Ovary (tissue), 10 donors: ENCODE results near the gene BLID. TPM values are rescaled to one million over a fixed set of nuclear protein-coding genes. Genes with fewer than 3 reads are reported as not detected.
A peak's percentile ranks its signal among the peaks of the same experiment; 100 is the strongest.

Source experiments
- DNase-seq, 5 donors: peaks; one replicate each; pipeline ENCODE4 v3.0.0-alpha.2; 2019 to 2020
- H3K27ac ChIP-seq, 2 donors: fragments of 200-600 bp; one replicate each; pipeline versions ENCODE4 v1.5.1 to v1.8.0; 2019 to 2022
- H3K27me3 ChIP-seq: fragments of 200-600 bp; one replicate; pipeline ENCODE4 v1.8.0; 2022
- H3K36me3 ChIP-seq: fragments of 200-600 bp; sonication (generic); one replicate; pipeline ENCODE4 v1.5.1; 2019
- H3K4me1 ChIP-seq: one replicate; pipeline ENCODE4 v1.8.1; 2013; ENCODE audit warnings: mild to moderate bottlenecking, moderate library complexity; ENCODE audit not compliant: insufficient read depth
- H3K4me3 ChIP-seq: fragments of 200-600 bp; sonication (generic); one replicate; pipeline ENCODE4 v1.5.1; 2017
- H3K9me3 ChIP-seq, 2 donors: fragments of 200-600 bp in 1 of 2; sonication (generic) in 1 of 2; one replicate each; pipeline versions ENCODE4 v1.5.1 to v1.8.1; 2013 to 2019; ENCODE audit warnings: mild to moderate bottlenecking in 1 of 2, moderate library complexity in 1 of 2
- CTCF ChIP-seq, 3 donors: fragments of 450-650 bp in 2 of 3; fragments of 200-600 bp in 1 of 3; IDR thresholded peaks; one replicate each; pipeline versions ENCODE4 v1.5.1 to v1.8.0; 2016 to 2022; ENCODE audit warnings: antibody characterized with exemption in 3 of 3, mild to moderate bottlenecking in 1 of 3
- EP300 ChIP-seq: sonication (generic); formaldehyde crosslinking; IDR thresholded peaks from one replicate; pipeline ENCODE4 v1.6.1; 2017; ENCODE audit warnings: antibody characterized with exemption
- POLR2A ChIP-seq: fragments of 450-650 bp; IDR thresholded peaks from one replicate; pipeline ENCODE4 v1.6.1; 2017; ENCODE audit warnings: antibody characterized with exemption, mild to moderate bottlenecking, moderate library complexity
- WGBS, 3 donors: extraction: QIAGEN DNeasy Blood & Tissue Kit in 1 of 3; methylation state at CpG; one replicate each; pipeline versions ENCODE4 v1.1.5 to v1.1.7; 2013 to 2017; 5-methylcytosine and 5-hydroxymethylcytosine counted together
- intact Hi-C, 4 donors: fragments of 100-400 bp; cut with DNase I; formaldehyde crosslinking; loops; one replicate each; pipeline versions ENCODE4 v1.11.0 to v1.15.1; 2022 to 2023
- long read RNA-seq, 3 donors: library from polyadenylated mRNA in 2 of 3; unstranded in 2 of 3; transcript quantifications; one replicate each; pipeline ENCODE4 v2.0.0 and lab custom pipeline, GENCODE V29; 2021 to 2026
- polyA plus RNA-seq, 2 donors: library from polyadenylated mRNA; stranded (reverse); fragments of 200-250 nt in 1 of 2; fragments of 350-450 nt in 1 of 2; fragmentation: Illumina TruSeq in 1 of 2; extraction: RNeasy Lipid Tissue Mini Kit (QIAGEN cat#74804) in 1 of 2; gene quantifications; one replicate each; pipeline ENCODE4 v1.2.3, GENCODE V29; 2013 to 2014
- total RNA-seq, 7 donors: library from RNA; depleted of rRNA in 2 of 7; stranded (reverse); fragments of >200 nt in 2 of 7; fragmentation: NEBNext Ultra II Directional in 3 of 7; extraction: Animal tissue kit (Norgen Biotek cat#: 25700) in 3 of 7; gene quantifications; one replicate each; pipeline versions ENCODE4 v1.1.0 to v1.2.4, GENCODE V29; 2016 to 2023
- donor health status: DM: no; HTN: no; CAD: no; lungs with moderate emphysema.
- donor health status: DM: no; HTN: no; CAD: no.
- donor health status: Bipolar disorder and iron deficiency.
- donor health status: DM: yes; HTN: yes; CAD: no.
- donor health status: DM: no; HTN: no; CAD: no.
- donor health status: DM: yes; HTN: yes; CAD: no.

BLID gene
- total RNA-seq (10 to 100 TPM in 1 of 7 donors, 1 to 10 TPM in 6; 1.3 to 13.2 (median 4.1) TPM), polyA plus RNA-seq (under 1 TPM in 1 of 2 donors, not detected in 1; 0.32 TPM)
- long read RNA-seq, donor 1, partial matches to known transcripts = 0 of 1 reads
- long read RNA-seq, donor 1, other reads (novel, unspliced or antisense) = 0 of 1 reads
- long read RNA-seq, donor 2 = 0 reads
- long read RNA-seq, donor 3 = 0 reads

GRCh38 chr11:122115524-122116379, at the start of gene BLID:
TSS of gene BLID (minus strand) at chr11:122116215. CDS start at chr11:122115922, 293 bp downstream.
- H3K27me3 ChIP-seq = no peaks in the 10 kb centered on the region
- no peak within 1 kb of the TSS for H3K4me3 ChIP-seq
- no peak within 1 kb of the TSS for H3K27ac ChIP-seq
- DNase-seq = peak in 2 of 5 donors; percentile 45 to 48
- 84 to 87% (median 84%) methylated on average over 11 of the region's 11 CpGs for WGBS, 3 donors
- peaks cover 1% of the 10 kb centered on the region for H3K4me1 ChIP-seq
- intact Hi-C loops = no loop called here
- TF ChIP-seq EP300 (no peak), CTCF (IDR thresholded peaks at IDR 0.05) (no peak), POLR2A (no peak)
- H3K9me3 ChIP-seq = no peaks in the 10 kb centered on the region
- H3K36me3 ChIP-seq = no peaks in the 10 kb centered on the region

- Histone ChIP-seq H3K27me3 (no peaks in the 10 kb centered on the region), H3K9me3 (no peaks in the 10 kb centered on the region), H3K4me1 (peaks cover 16% of the 10 kb centered on the region), H3K4me3 (no peak overlapping the region), H3K36me3 (no peaks in the 10 kb centered on the region), H3K27ac (no peak overlapping the region)
- WGBS, 3 donors = 93 to 97% (median 96%) methylated on average over 3 of the region's 3 CpGs
- TF ChIP-seq EP300 (no peak), POLR2A (no peak)
- intact Hi-C loops = loop anchor here in 1 of 4 donors (5.0 kb wide), 1 partner anchor 34 kb away; no protein-coding TSS in a partner anchor
- no peak for DNase-seq
These were observed 47.2 kb upstream of the BLID start for GRCh38 chr11:122163053-122163819.

GRCh38 chr11:122162095-122162494, 46.1 kb upstream of the BLID start:
- Histone ChIP-seq H3K27me3 (no peaks in the 10 kb centered on the region), H3K27ac (peak overlapping the region in 1 of 2 donors; percentile 4), H3K4me3 (no peak overlapping the region), H3K9me3 (no peaks in the 10 kb centered on the region), H3K36me3 (no peaks in the 10 kb centered on the region), H3K4me1 (peaks cover 16% of the 10 kb centered on the region)
- TF ChIP-seq EP300 (peak; percentile 66), CTCF (IDR thresholded peaks at IDR 0.05) (no peak), POLR2A (no peak)
- 52 to 59% (median 53%) methylated on average over 2 of the region's 2 CpGs for WGBS, 3 donors
- intact Hi-C loops = loop anchor here in 1 of 4 donors (5.0 kb wide), 1 partner anchor 35 kb away; no protein-coding TSS in a partner anchor
- DNase-seq = no peak

- Histone ChIP-seq H3K4me3 (no peak overlapping the region), H3K4me1 (peaks cover 16% of the 10 kb centered on the region), H3K27me3 (no peaks in the 10 kb centered on the region), H3K27ac (peak overlapping the region; percentile 4 to 40), H3K9me3 (no peaks in the 10 kb centered on the region), H3K36me3 (no peaks in the 10 kb centered on the region)
- TF ChIP-seq EP300 = no peak
- no peak for TF ChIP-seq POLR2A
- TF ChIP-seq CTCF (IDR thresholded peaks at IDR 0.05) = no peak
- DNase-seq = no peak
- WGBS, 3 donors = 81 to 84% (median 83%) methylated on average over 6 of the region's 6 CpGs
- intact Hi-C loops = loop anchor here in 1 of 4 donors (5.0 kb wide), 1 partner anchor 36 kb away; no protein-coding TSS in a partner anchor
These were observed 45.0 kb upstream of the BLID start for GRCh38 chr11:122160841-122161590.
